Neural cell (in vitro differentiated cells): ENCODE measurements around the gene IL1RAP. TPM values are rescaled to one million over a fixed set of nuclear protein-coding genes. Genes with fewer than 3 reads are reported as not detected.

Experiments used
- H2AFZ ChIP-seq: fragments of 200-600, 300-800 bp; sonication (generic), shearing (Covaris generic); 2 replicates; pipeline ENCODE4 v1.6.0; 2014; ENCODE audit warnings: low read depth, mild to moderate bottlenecking, antibody characterized with exemption, low read length, moderate library complexity
- H3F3A ChIP-seq: fragments of 200-600 bp; shearing (Covaris generic); 2 replicates; pipeline ENCODE4 v1.6.1; 2016; ENCODE audit warnings: mild to moderate bottlenecking, moderate library complexity, mixed read lengths, antibody characterized with exemption, low read length; ENCODE audit not compliant: insufficient read depth, poor library complexity, severe bottlenecking
- H3K27ac ChIP-seq: fragments of 200-600, 300-800 bp; sonication (generic), shearing (Covaris generic); 2 replicates; pipeline ENCODE4 v1.5.1; 2014; ENCODE audit warnings: mild to moderate bottlenecking, low read length, moderate library complexity
- H3K27me3 ChIP-seq: fragments of 300-800, 200-600 bp; sonication (generic), shearing (Covaris generic); 2 replicates; pipeline ENCODE4 v1.6.0; 2014; ENCODE audit warnings: mild to moderate bottlenecking, low read depth, low read length, moderate library complexity; ENCODE audit not compliant: insufficient read depth
- H3K36me3 ChIP-seq: fragments of 300-800, 200-600 bp; sonication (generic), shearing (Covaris generic); 2 replicates; pipeline ENCODE4 v1.5.1; 2014; ENCODE audit warnings: mild to moderate bottlenecking, antibody characterized with exemption, low read length, moderate library complexity; ENCODE audit not compliant: insufficient read depth
- H3K4me2 ChIP-seq: fragments of 300-800, 200-600 bp; sonication (generic), shearing (Covaris generic); 2 replicates; pipeline ENCODE4 v1.6.0; 2014; ENCODE audit warnings: mild to moderate bottlenecking, low read length
- H3K4me3 ChIP-seq: fragments of 300-800, 200-600 bp; sonication (generic), shearing (Covaris generic); 2 replicates; pipeline ENCODE4 v1.5.1; 2014; ENCODE audit warnings: mild to moderate bottlenecking, low read length, moderate library complexity
- H3K79me2 ChIP-seq: fragments of 200-600 bp; shearing (Covaris generic); replicated peaks from 2 replicates; pipeline ENCODE4 v1.6.0; 2014; ENCODE audit warnings: mild to moderate bottlenecking, low read length, moderate library complexity; ENCODE audit not compliant: insufficient read depth
- H3K9ac ChIP-seq: fragments of 300-800, 200-600 bp; sonication (generic), shearing (Covaris generic); 2 replicates; pipeline ENCODE4 v1.6.1; 2016; ENCODE audit warnings: mild to moderate bottlenecking, low read length, mixed read lengths
- H3K9me2 ChIP-seq: fragments of 200-600 bp; shearing (Covaris generic); 2 replicates; pipeline ENCODE4 v1.6.1; 2016; ENCODE audit warnings: mild to moderate bottlenecking, low read length, mixed read lengths; ENCODE audit not compliant: insufficient read depth
- H3K9me3 ChIP-seq: fragments of 200-600, 300-800 bp; sonication (generic), shearing (Covaris generic); 2 replicates; pipeline ENCODE4 v1.6.1; 2016; ENCODE audit warnings: mild to moderate bottlenecking, mixed run types, low read length, moderate library complexity, mixed read lengths
- H4K20me1 ChIP-seq: fragments of 200-600 bp; shearing (Covaris generic); 2 replicates; pipeline ENCODE4 v1.6.1; 2016; ENCODE audit warnings: mild to moderate bottlenecking, mixed run types; ENCODE audit not compliant: insufficient read depth
- EP300 ChIP-seq: fragments of 450-650 bp; conservative IDR thresholded peaks from 2 replicates; pipeline ENCODE4 v1.6.1; 2014; ENCODE audit warnings: antibody characterized with exemption, mild to moderate bottlenecking, moderate library complexity; ENCODE audit not compliant: poor library complexity, severe bottlenecking
- EZH2 ChIP-seq: fragments of 200-600, 300-800 bp; shearing (Covaris generic), sonication (generic); IDR thresholded peaks from 2 replicates; pipeline ENCODE4 v1.6.1; 2014; ENCODE audit warnings: antibody characterized with exemption, low read length, borderline replicate concordance, mild to moderate bottlenecking; ENCODE audit not compliant: insufficient read depth, poor library complexity, severe bottlenecking
- MXI1 ChIP-seq: fragments of 450-650 bp; conservative IDR thresholded peaks from 2 replicates; pipeline ENCODE4 v1.6.1; 2014; ENCODE audit warnings: antibody characterized with exemption, mild to moderate bottlenecking; ENCODE audit not compliant: poor library complexity, severe bottlenecking
- POLR2AphosphoS5 ChIP-seq: IDR thresholded peaks from 2 replicates; pipeline ENCODE4 v1.6.1; 2012
- RAD21 ChIP-seq: fragments of 450-650 bp; conservative IDR thresholded peaks from 2 replicates; pipeline ENCODE4 v1.6.1; 2014; ENCODE audit warnings: antibody characterized with exemption, mild to moderate bottlenecking, moderate library complexity
- SMC3 ChIP-seq: fragments of 450-650 bp; conservative IDR thresholded peaks from 2 replicates; pipeline ENCODE4 v1.6.1; 2014; ENCODE audit warnings: antibody characterized with exemption, mild to moderate bottlenecking, moderate library complexity; ENCODE audit not compliant: poor library complexity
- TAF1 ChIP-seq: IDR thresholded peaks from 2 replicates; pipeline ENCODE4 v1.6.1; 2012; ENCODE audit warnings: low read depth
- polyA plus RNA-seq: library from polyadenylated mRNA; depleted of rRNA; stranded (reverse); fragments of >200 nt; gene quantifications from 2 replicates; pipeline ENCODE4 v1.2.3, GENCODE V29; 2014
- TF ChIP-seq, protein P1 (sequence below): fragments of 450-650 bp; IDR thresholded peaks from 2 replicates; pipeline ENCODE4 v1.5.1; 2014; ENCODE audit warnings: antibody characterized with exemption, mild to moderate bottlenecking, moderate library complexity; ENCODE audit not compliant: poor library complexity, severe bottlenecking
- TF ChIP-seq, protein P2 (sequence below): IDR thresholded peaks from 2 replicates; pipeline ENCODE4 v1.6.1; 2012; ENCODE audit warnings: borderline replicate concordance

The IL1RAP gene
- polyA plus RNA-seq, 1 donor from 2014 or later: 24.6 TPM

DNA sequence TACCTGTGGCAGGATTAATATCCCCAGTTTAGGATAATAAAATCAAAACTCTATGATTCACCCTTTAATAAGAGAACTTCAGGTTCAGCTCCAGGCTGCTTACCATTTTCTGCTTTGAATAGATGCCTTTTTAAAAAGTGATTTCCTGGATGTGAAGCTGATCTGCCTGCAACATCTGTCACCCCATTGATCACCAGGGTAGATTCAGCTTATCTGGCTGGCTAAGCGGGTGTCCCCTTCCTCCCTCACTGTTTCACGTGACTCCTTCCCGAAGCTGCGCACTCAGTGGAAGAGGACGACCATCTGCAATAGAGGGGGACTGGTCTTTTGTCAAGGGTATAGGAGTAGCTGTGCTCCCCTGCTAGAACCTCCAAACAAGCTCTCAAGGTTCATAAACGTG, 128.1 kb downstream of the IL1RAP start:
- TF ChIP-seq EP300: no peak
- TF ChIP-seq SMC3: no peak
- TF ChIP-seq RAD21: no peak
- no peak for TF ChIP-seq TAF1
- TF ChIP-seq, protein P1, sequence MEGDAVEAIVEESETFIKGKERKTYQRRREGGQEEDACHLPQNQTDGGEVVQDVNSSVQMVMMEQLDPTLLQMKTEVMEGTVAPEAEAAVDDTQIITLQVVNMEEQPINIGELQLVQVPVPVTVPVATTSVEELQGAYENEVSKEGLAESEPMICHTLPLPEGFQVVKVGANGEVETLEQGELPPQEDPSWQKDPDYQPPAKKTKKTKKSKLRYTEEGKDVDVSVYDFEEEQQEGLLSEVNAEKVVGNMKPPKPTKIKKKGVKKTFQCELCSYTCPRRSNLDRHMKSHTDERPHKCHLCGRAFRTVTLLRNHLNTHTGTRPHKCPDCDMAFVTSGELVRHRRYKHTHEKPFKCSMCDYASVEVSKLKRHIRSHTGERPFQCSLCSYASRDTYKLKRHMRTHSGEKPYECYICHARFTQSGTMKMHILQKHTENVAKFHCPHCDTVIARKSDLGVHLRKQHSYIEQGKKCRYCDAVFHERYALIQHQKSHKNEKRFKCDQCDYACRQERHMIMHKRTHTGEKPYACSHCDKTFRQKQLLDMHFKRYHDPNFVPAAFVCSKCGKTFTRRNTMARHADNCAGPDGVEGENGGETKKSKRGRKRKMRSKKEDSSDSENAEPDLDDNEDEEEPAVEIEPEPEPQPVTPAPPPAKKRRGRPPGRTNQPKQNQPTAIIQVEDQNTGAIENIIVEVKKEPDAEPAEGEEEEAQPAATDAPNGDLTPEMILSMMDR: no peak
- TF ChIP-seq, protein P2, sequence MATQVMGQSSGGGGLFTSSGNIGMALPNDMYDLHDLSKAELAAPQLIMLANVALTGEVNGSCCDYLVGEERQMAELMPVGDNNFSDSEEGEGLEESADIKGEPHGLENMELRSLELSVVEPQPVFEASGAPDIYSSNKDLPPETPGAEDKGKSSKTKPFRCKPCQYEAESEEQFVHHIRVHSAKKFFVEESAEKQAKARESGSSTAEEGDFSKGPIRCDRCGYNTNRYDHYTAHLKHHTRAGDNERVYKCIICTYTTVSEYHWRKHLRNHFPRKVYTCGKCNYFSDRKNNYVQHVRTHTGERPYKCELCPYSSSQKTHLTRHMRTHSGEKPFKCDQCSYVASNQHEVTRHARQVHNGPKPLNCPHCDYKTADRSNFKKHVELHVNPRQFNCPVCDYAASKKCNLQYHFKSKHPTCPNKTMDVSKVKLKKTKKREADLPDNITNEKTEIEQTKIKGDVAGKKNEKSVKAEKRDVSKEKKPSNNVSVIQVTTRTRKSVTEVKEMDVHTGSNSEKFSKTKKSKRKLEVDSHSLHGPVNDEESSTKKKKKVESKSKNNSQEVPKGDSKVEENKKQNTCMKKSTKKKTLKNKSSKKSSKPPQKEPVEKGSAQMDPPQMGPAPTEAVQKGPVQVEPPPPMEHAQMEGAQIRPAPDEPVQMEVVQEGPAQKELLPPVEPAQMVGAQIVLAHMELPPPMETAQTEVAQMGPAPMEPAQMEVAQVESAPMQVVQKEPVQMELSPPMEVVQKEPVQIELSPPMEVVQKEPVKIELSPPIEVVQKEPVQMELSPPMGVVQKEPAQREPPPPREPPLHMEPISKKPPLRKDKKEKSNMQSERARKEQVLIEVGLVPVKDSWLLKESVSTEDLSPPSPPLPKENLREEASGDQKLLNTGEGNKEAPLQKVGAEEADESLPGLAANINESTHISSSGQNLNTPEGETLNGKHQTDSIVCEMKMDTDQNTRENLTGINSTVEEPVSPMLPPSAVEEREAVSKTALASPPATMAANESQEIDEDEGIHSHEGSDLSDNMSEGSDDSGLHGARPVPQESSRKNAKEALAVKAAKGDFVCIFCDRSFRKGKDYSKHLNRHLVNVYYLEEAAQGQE: no peak
- no peak for TF ChIP-seq EZH2
- no peak for TF ChIP-seq MXI1
- TF ChIP-seq POLR2AphosphoS5: no peak
- Histone ChIP-seq H3K4me3 (no peak overlapping the region), H3K79me2 (no peaks in the 10 kb centered on the region), H2AFZ (no peak overlapping the region), H3K9me2 (no peaks in the 10 kb centered on the region), H3K4me2 (no peak overlapping the region), H4K20me1 (no peaks in the 10 kb centered on the region), H3K9me3 (no peaks in the 10 kb centered on the region), H3K27me3 (no peaks in the 10 kb centered on the region), H3K27ac (no peak overlapping the region), H3K36me3 (no peaks in the 10 kb centered on the region), H3K9ac (no peak overlapping the region), H3F3A (no peaks in the 10 kb centered on the region)

DNA sequence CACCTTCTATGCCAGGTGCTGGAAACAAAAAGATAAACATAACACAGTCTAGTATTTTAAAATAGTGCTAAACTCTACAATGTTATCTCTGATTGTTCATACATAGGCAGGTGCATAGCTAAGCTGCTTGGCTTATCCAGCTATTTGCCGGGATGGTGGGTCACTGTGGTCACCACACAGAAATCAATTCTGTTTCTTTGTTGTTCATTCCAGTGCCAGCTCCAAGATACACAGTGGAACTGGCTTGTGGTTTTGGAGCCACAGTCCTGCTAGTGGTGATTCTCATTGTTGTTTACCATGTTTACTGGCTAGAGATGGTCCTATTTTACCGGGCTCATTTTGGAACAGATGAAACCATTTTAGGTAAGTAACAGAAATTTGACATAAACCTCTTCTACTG, 130.2 kb downstream of the IL1RAP start:
- no peaks in the 10 kb centered on the region for H3K79me2 ChIP-seq
- H3K27me3 ChIP-seq: no peaks in the 10 kb centered on the region
- no peaks in the 10 kb centered on the region for H3K9me2 ChIP-seq
- no peak overlapping the region for H3K4me2 ChIP-seq
- H3K27ac ChIP-seq: no peak overlapping the region
- no peak overlapping the region for H2AFZ ChIP-seq
- no peak for TF ChIP-seq EP300
- TF ChIP-seq, protein P2: no peak
- TF ChIP-seq TAF1: no peak
- no peak for TF ChIP-seq SMC3
- no peak for TF ChIP-seq MXI1
- TF ChIP-seq, protein P1: no peak
- TF ChIP-seq POLR2AphosphoS5: no peak
- H3K4me3 ChIP-seq: no peak overlapping the region
- H4K20me1 ChIP-seq: no peaks in the 10 kb centered on the region
- no peaks in the 10 kb centered on the region for H3F3A ChIP-seq
- no peaks in the 10 kb centered on the region for H3K36me3 ChIP-seq
- H3K9ac ChIP-seq: no peak overlapping the region
- no peaks in the 10 kb centered on the region for H3K9me3 ChIP-seq
